Neural cell (in vitro differentiated cells): ENCODE results near the gene PLCXD3. TPM values are rescaled to one million over a fixed set of nuclear protein-coding genes. Genes with fewer than 3 reads are reported as not detected.
A peak's percentile ranks its signal among the peaks of the same experiment; 100 is the strongest.

Experiments
- H2AFZ ChIP-seq: fragments of 200-600, 300-800 bp; sonication (generic), shearing (Covaris generic); 2 replicates; pipeline ENCODE4 v1.6.0; 2014; ENCODE audit warnings: low read depth, mild to moderate bottlenecking, antibody characterized with exemption, low read length, moderate library complexity
- H3F3A ChIP-seq: fragments of 200-600 bp; shearing (Covaris generic); 2 replicates; pipeline ENCODE4 v1.6.1; 2016; ENCODE audit warnings: mild to moderate bottlenecking, moderate library complexity, mixed read lengths, antibody characterized with exemption, low read length; ENCODE audit not compliant: insufficient read depth, poor library complexity, severe bottlenecking
- H3K27ac ChIP-seq: fragments of 200-600, 300-800 bp; sonication (generic), shearing (Covaris generic); 2 replicates; pipeline ENCODE4 v1.5.1; 2014; ENCODE audit warnings: mild to moderate bottlenecking, low read length, moderate library complexity
- H3K27me3 ChIP-seq: fragments of 300-800, 200-600 bp; sonication (generic), shearing (Covaris generic); 2 replicates; pipeline ENCODE4 v1.6.0; 2014; ENCODE audit warnings: mild to moderate bottlenecking, low read depth, low read length, moderate library complexity; ENCODE audit not compliant: insufficient read depth
- H3K36me3 ChIP-seq: fragments of 300-800, 200-600 bp; sonication (generic), shearing (Covaris generic); 2 replicates; pipeline ENCODE4 v1.5.1; 2014; ENCODE audit warnings: mild to moderate bottlenecking, antibody characterized with exemption, low read length, moderate library complexity; ENCODE audit not compliant: insufficient read depth
- H3K4me2 ChIP-seq: fragments of 300-800, 200-600 bp; sonication (generic), shearing (Covaris generic); 2 replicates; pipeline ENCODE4 v1.6.0; 2014; ENCODE audit warnings: mild to moderate bottlenecking, low read length
- H3K4me3 ChIP-seq: fragments of 300-800, 200-600 bp; sonication (generic), shearing (Covaris generic); 2 replicates; pipeline ENCODE4 v1.5.1; 2014; ENCODE audit warnings: mild to moderate bottlenecking, low read length, moderate library complexity
- H3K79me2 ChIP-seq: fragments of 200-600 bp; shearing (Covaris generic); replicated peaks from 2 replicates; pipeline ENCODE4 v1.6.0; 2014; ENCODE audit warnings: mild to moderate bottlenecking, low read length, moderate library complexity; ENCODE audit not compliant: insufficient read depth
- H3K9ac ChIP-seq: fragments of 300-800, 200-600 bp; sonication (generic), shearing (Covaris generic); 2 replicates; pipeline ENCODE4 v1.6.1; 2016; ENCODE audit warnings: mild to moderate bottlenecking, low read length, mixed read lengths
- H3K9me2 ChIP-seq: fragments of 200-600 bp; shearing (Covaris generic); 2 replicates; pipeline ENCODE4 v1.6.1; 2016; ENCODE audit warnings: mild to moderate bottlenecking, low read length, mixed read lengths; ENCODE audit not compliant: insufficient read depth
- H3K9me3 ChIP-seq: fragments of 200-600, 300-800 bp; sonication (generic), shearing (Covaris generic); 2 replicates; pipeline ENCODE4 v1.6.1; 2016; ENCODE audit warnings: mild to moderate bottlenecking, mixed run types, low read length, moderate library complexity, mixed read lengths
- H4K20me1 ChIP-seq: fragments of 200-600 bp; shearing (Covaris generic); 2 replicates; pipeline ENCODE4 v1.6.1; 2016; ENCODE audit warnings: mild to moderate bottlenecking, mixed run types; ENCODE audit not compliant: insufficient read depth
- CTCF ChIP-seq: fragments of 450-650 bp; IDR thresholded peaks from 2 replicates; pipeline ENCODE4 v1.5.1; 2014; ENCODE audit warnings: antibody characterized with exemption, mild to moderate bottlenecking, moderate library complexity; ENCODE audit not compliant: poor library complexity, severe bottlenecking
- EP300 ChIP-seq: fragments of 450-650 bp; conservative IDR thresholded peaks from 2 replicates; pipeline ENCODE4 v1.6.1; 2014; ENCODE audit warnings: antibody characterized with exemption, mild to moderate bottlenecking, moderate library complexity; ENCODE audit not compliant: poor library complexity, severe bottlenecking
- EZH2 ChIP-seq: fragments of 200-600, 300-800 bp; shearing (Covaris generic), sonication (generic); IDR thresholded peaks from 2 replicates; pipeline ENCODE4 v1.6.1; 2014; ENCODE audit warnings: antibody characterized with exemption, low read length, borderline replicate concordance, mild to moderate bottlenecking; ENCODE audit not compliant: insufficient read depth, poor library complexity, severe bottlenecking
- MXI1 ChIP-seq: fragments of 450-650 bp; conservative IDR thresholded peaks from 2 replicates; pipeline ENCODE4 v1.6.1; 2014; ENCODE audit warnings: antibody characterized with exemption, mild to moderate bottlenecking; ENCODE audit not compliant: poor library complexity, severe bottlenecking
- POLR2AphosphoS5 ChIP-seq: IDR thresholded peaks from 2 replicates; pipeline ENCODE4 v1.6.1; 2012
- RAD21 ChIP-seq: fragments of 450-650 bp; conservative IDR thresholded peaks from 2 replicates; pipeline ENCODE4 v1.6.1; 2014; ENCODE audit warnings: antibody characterized with exemption, mild to moderate bottlenecking, moderate library complexity
- SMC3 ChIP-seq: fragments of 450-650 bp; conservative IDR thresholded peaks from 2 replicates; pipeline ENCODE4 v1.6.1; 2014; ENCODE audit warnings: antibody characterized with exemption, mild to moderate bottlenecking, moderate library complexity; ENCODE audit not compliant: poor library complexity
- TAF1 ChIP-seq: IDR thresholded peaks from 2 replicates; pipeline ENCODE4 v1.6.1; 2012; ENCODE audit warnings: low read depth
- polyA plus RNA-seq: library from polyadenylated mRNA; depleted of rRNA; stranded (reverse); fragments of >200 nt; gene quantifications from 2 replicates; pipeline ENCODE4 v1.2.3, GENCODE V29; 2014
- TF ChIP-seq, protein P1 (sequence below): IDR thresholded peaks from 2 replicates; pipeline ENCODE4 v1.6.1; 2012; ENCODE audit warnings: borderline replicate concordance

The PLCXD3 gene
- polyA plus RNA-seq, 1 donor from 2014 or later: 6.6 TPM

- no peak overlapping the region for H3K9ac ChIP-seq
- H3K27me3 ChIP-seq: no peaks in the 10 kb centered on the region
- H4K20me1 ChIP-seq: no peaks in the 10 kb centered on the region
- no peaks in the 10 kb centered on the region for H3F3A ChIP-seq
- no peak overlapping the region for H3K27ac ChIP-seq
- H3K4me2 ChIP-seq: no peak overlapping the region
- no peaks in the 10 kb centered on the region for H3K9me2 ChIP-seq
- H3K79me2 ChIP-seq: no peaks in the 10 kb centered on the region
- no peaks in the 10 kb centered on the region for H3K9me3 ChIP-seq
- no peak overlapping the region for H3K4me3 ChIP-seq
- H2AFZ ChIP-seq: no peak overlapping the region
- TF ChIP-seq CTCF: peak; percentile 22
- TF ChIP-seq SMC3: no peak
- H3K36me3 ChIP-seq: no peaks in the 10 kb centered on the region
These were observed 13.8 kb upstream of the PLCXD3 start for GRCh38 chr5:41524174-41524573.

DNA sequence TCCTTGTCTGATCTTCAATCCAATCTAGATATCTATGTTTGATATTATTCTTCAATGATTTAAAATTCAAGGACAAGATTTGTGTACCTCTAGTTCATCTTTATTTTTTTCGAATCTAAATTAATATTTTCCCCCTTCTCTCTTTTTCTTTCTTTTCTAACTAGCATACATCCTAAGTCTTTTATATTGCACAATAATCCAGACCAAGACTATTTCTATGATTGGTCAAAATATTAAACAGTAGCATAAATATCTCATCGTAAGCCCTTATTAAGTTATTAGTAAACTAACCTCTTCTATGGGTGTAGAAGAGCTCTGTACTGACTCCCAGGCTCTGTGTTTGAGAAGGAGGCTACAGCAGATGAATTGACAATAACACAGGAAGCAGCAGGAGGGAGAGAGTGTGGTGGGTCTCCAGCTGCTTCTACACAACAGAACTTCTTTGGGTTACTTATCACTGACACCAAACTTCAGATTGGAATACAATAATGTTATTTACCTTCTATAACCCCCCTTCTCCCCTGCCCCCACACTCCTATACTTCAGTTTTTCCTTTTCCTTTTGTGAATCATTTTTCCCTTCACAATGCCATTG is 11.9 kb upstream of the PLCXD3 start:
- Histone ChIP-seq H3K27me3 (no peaks in the 10 kb centered on the region), H3K36me3 (no peaks in the 10 kb centered on the region)

More for the DNA sequence above, 11.9 kb upstream of the PLCXD3 start:
- Histone ChIP-seq H3K4me2 (no peak overlapping the region), H3K9ac (no peak overlapping the region), H3F3A (no peaks in the 10 kb centered on the region), H2AFZ (no peak overlapping the region), H3K79me2 (no peaks in the 10 kb centered on the region), H3K27ac (no peak overlapping the region), H3K9me2 (no peaks in the 10 kb centered on the region), H3K4me3 (no peak overlapping the region), H4K20me1 (no peaks in the 10 kb centered on the region), H3K9me3 (no peaks in the 10 kb centered on the region)
- TF ChIP-seq EZH2 (no peak), EP300 (no peak), CTCF (no peak), RAD21 (no peak), POLR2AphosphoS5 (no peak), TAF1 (no peak), MXI1 (no peak), SMC3 (no peak)
- TF ChIP-seq, protein P1, sequence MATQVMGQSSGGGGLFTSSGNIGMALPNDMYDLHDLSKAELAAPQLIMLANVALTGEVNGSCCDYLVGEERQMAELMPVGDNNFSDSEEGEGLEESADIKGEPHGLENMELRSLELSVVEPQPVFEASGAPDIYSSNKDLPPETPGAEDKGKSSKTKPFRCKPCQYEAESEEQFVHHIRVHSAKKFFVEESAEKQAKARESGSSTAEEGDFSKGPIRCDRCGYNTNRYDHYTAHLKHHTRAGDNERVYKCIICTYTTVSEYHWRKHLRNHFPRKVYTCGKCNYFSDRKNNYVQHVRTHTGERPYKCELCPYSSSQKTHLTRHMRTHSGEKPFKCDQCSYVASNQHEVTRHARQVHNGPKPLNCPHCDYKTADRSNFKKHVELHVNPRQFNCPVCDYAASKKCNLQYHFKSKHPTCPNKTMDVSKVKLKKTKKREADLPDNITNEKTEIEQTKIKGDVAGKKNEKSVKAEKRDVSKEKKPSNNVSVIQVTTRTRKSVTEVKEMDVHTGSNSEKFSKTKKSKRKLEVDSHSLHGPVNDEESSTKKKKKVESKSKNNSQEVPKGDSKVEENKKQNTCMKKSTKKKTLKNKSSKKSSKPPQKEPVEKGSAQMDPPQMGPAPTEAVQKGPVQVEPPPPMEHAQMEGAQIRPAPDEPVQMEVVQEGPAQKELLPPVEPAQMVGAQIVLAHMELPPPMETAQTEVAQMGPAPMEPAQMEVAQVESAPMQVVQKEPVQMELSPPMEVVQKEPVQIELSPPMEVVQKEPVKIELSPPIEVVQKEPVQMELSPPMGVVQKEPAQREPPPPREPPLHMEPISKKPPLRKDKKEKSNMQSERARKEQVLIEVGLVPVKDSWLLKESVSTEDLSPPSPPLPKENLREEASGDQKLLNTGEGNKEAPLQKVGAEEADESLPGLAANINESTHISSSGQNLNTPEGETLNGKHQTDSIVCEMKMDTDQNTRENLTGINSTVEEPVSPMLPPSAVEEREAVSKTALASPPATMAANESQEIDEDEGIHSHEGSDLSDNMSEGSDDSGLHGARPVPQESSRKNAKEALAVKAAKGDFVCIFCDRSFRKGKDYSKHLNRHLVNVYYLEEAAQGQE: no peak
